SU-DHL-6 (cell line): ENCODE data around the gene MRPL44.

Experiments
- CTCF ChIP-seq: fragments of 200-600 bp; sonication (generic); IDR thresholded peaks from one replicate; pipeline ENCODE4 v1.5.1; 2017; ENCODE audit warnings: antibody characterized with exemption, mild to moderate bottlenecking, low read length, moderate library complexity; ENCODE audit not compliant: insufficient read depth, poor library complexity, severe bottlenecking
- EZH2phosphoT487 ChIP-seq: fragments of 200-600 bp; sonication (generic), shearing (Covaris generic); conservative IDR thresholded peaks from 2 replicates; pipeline ENCODE4 v1.6.1; 2018; ENCODE audit warnings: mild to moderate bottlenecking, antibody characterized with exemption, low read length, moderate library complexity, mixed read lengths

GRCh38 chr2:223980397-223980735 lies 23.1 kb downstream of the MRPL44 start:
- TF ChIP-seq CTCF = no peak
- no peak for TF ChIP-seq EZH2phosphoT487
